SK-N-SH (cell line): Measurements from ENCODE around the gene TIAM2. TPM values are rescaled to one million over a fixed set of nuclear protein-coding genes. Genes with fewer than 3 reads are reported as not detected.

Experiments
- CTCF ChIA-PET: fragments of 300-600, 350-600 bp; formaldehyde crosslinking; extraction: SDS; loops from one replicate; lab custom pipeline; 2021; lab: Yijun Ruan, JAX
- POLR2A ChIA-PET: fragments of 350-600 bp; sonication (Branson Sonifier 250); formaldehyde crosslinking; extraction: SDS; loops from one replicate; lab custom pipeline; 2020; ENCODE audit warnings: antibody characterized with exemption, inconsistent platforms; lab: Yijun Ruan, JAX
- DNase-seq: peaks from one replicate; pipeline ENCODE4 v3.0.0; 2012
- H2AFZ ChIP-seq: fragments of 200-600 bp; sonication (generic); 2 replicates; pipeline ENCODE4 v1.8.1; 2016; ENCODE audit warnings: antibody characterized with exemption, mild to moderate bottlenecking, low read depth
- H3F3A ChIP-seq: fragments of 200-600 bp; sonication (generic); replicated peaks from 2 replicates; pipeline ENCODE3; 2016; ENCODE audit warnings: antibody characterized with exemption, mild to moderate bottlenecking; ENCODE audit not compliant: insufficient read depth
- H3K27ac ChIP-seq, 2 experiments: fragments of 200-500 bp in 1 of 2; fragments of 200-600 bp in 1 of 2; sonication (Bioruptor generic) in 1 of 2; sonication (generic), shearing (Covaris generic) in 1 of 2; 2 replicates each; pipeline versions ENCODE4 v1.5.1 to v1.6.1; 2014 to 2016; ENCODE audit warnings: low read depth in 2 of 2, inconsistent platforms in 1 of 2, low read length in 1 of 2, mild to moderate bottlenecking in 1 of 2, mixed read lengths in 1 of 2
- H3K27me3 ChIP-seq: fragments of 200-600 bp; sonication (generic), shearing (Covaris generic); 2 replicates; pipeline ENCODE4 v1.6.1; 2016; ENCODE audit warnings: mixed run types; ENCODE audit not compliant: insufficient read depth
- H3K36me3 ChIP-seq, 2 experiments: fragments of 200-500 bp in 1 of 2; fragments of 200-600 bp in 1 of 2; sonication (Bioruptor generic) in 1 of 2; sonication (generic) in 1 of 2; replicated peaks in 1 of 2; 2 replicates each; pipeline versions ENCODE3 to v1.5.1; 2014 to 2016; ENCODE audit warnings: low read length in 1 of 2, mild to moderate bottlenecking in 1 of 2; ENCODE audit not compliant: insufficient read depth in 2 of 2, control insufficient read depth in 1 of 2
- H3K4me1 ChIP-seq, 2 experiments: fragments of 200-500 bp in 1 of 2; fragments of 200-600 bp in 1 of 2; sonication (Bioruptor generic) in 1 of 2; sonication (generic), shearing (Covaris generic) in 1 of 2; 2 replicates each; pipeline versions ENCODE4 v1.5.1 to v1.6.1; 2014 to 2016; ENCODE audit warnings: low read depth in 1 of 2, low read length in 1 of 2, mixed run types in 1 of 2; ENCODE audit not compliant: insufficient read depth in 2 of 2, control insufficient read depth in 1 of 2
- H3K4me2 ChIP-seq: fragments of 200-600 bp; sonication (generic), shearing (Covaris generic); 2 replicates; pipeline ENCODE4 v1.6.1; 2017; ENCODE audit warnings: mixed run types
- H3K4me3 ChIP-seq, 2 experiments: fragments of 200-500 bp in 1 of 2; fragments of 200-600 bp in 1 of 2; sonication (Bioruptor generic) in 1 of 2; sonication (generic), shearing (Covaris generic) in 1 of 2; 2 replicates each; pipeline versions ENCODE4 v1.5.1 to v1.8.1; 2014 to 2016; ENCODE audit warnings: low read depth in 2 of 2, inconsistent platforms in 1 of 2, low read length in 1 of 2, mild to moderate bottlenecking in 1 of 2, mixed read lengths in 1 of 2, moderate library complexity in 1 of 2
- H3K79me2 ChIP-seq: fragments of 200-600 bp; sonication (generic); 2 replicates; pipeline ENCODE4 v1.8.1; 2017; ENCODE audit warnings: mild to moderate bottlenecking; ENCODE audit not compliant: insufficient read depth
- H3K9ac ChIP-seq: fragments of 200-600 bp; sonication (generic); 2 replicates; pipeline ENCODE4 v1.6.1; 2017; ENCODE audit warnings: mixed run types
- H3K9me2 ChIP-seq: fragments of 200-600 bp; sonication (generic); 2 replicates; pipeline ENCODE4 v1.6.1; 2017; ENCODE audit warnings: mixed run types
- H3K9me3 ChIP-seq: fragments of 200-600 bp; sonication (generic); 2 replicates; pipeline ENCODE4 v1.6.1; 2017; ENCODE audit warnings: mixed run types, mild to moderate bottlenecking, moderate library complexity
- H4K20me1 ChIP-seq: fragments of 200-600 bp; sonication (generic); 2 replicates; pipeline ENCODE4 v1.6.1; 2017; ENCODE audit warnings: mild to moderate bottlenecking, mixed run types; ENCODE audit not compliant: insufficient read depth
- CTCF ChIP-seq: fragments of 200-600 bp; sonication (generic); IDR thresholded peaks from 2 replicates; pipeline ENCODE4 v1.6.1; 2017; ENCODE audit warnings: antibody characterized with exemption, mild to moderate bottlenecking, moderate library complexity
- ELF1 ChIP-seq: IDR thresholded peaks from 2 replicates; pipeline ENCODE4 v1.4.0; 2012
- EP300 ChIP-seq, 2 experiments: IDR thresholded peaks; 2 replicates each; pipeline versions ENCODE4 v1.4.0 to v1.6.1; 2012; ENCODE audit warnings: borderline replicate concordance in 1 of 2, low read depth in 1 of 2, low read length in 1 of 2
- FOSL2 ChIP-seq: IDR thresholded peaks from 2 replicates; pipeline ENCODE4 v1.4.0; 2012; ENCODE audit warnings: low read depth, mild to moderate bottlenecking, moderate library complexity, borderline replicate concordance
- FOXM1 ChIP-seq: IDR thresholded peaks from 2 replicates; pipeline ENCODE4 v1.4.0; 2012; ENCODE audit warnings: low read depth, mild to moderate bottlenecking
- GATA2 ChIP-seq: sonication (generic); formaldehyde crosslinking; IDR thresholded peaks from 2 replicates; pipeline ENCODE4 v1.5.0; 2020; ENCODE audit warnings: mild to moderate bottlenecking, missing genetic modification reagents
- IRF3 ChIP-seq: fragments of 150-350 bp; IDR thresholded peaks from 2 replicates; pipeline ENCODE4 v1.6.1; 2016; ENCODE audit warnings: mild to moderate bottlenecking, low read depth, low read length
- MEF2A ChIP-seq: IDR thresholded peaks from 2 replicates; pipeline ENCODE4 v1.4.0; 2012; ENCODE audit warnings: low read depth, borderline replicate concordance
- NFIC ChIP-seq: IDR thresholded peaks from 2 replicates; pipeline ENCODE4 v1.4.0; 2012; ENCODE audit warnings: borderline replicate concordance
- PBX3 ChIP-seq: IDR thresholded peaks from 2 replicates; pipeline ENCODE4; 2012
- POLR2AphosphoS5 ChIP-seq: IDR thresholded peaks from 2 replicates; pipeline ENCODE4 v1.6.1; 2012; ENCODE audit warnings: low read depth, low read length
- REST ChIP-seq: IDR thresholded peaks from 2 replicates; pipeline ENCODE4 v1.6.1; 2012; ENCODE audit warnings: mild to moderate bottlenecking, low read depth, low read length, moderate library complexity
- RFX5 ChIP-seq: IDR thresholded peaks from 2 replicates; pipeline ENCODE4 v1.6.1; 2012; ENCODE audit warnings: mild to moderate bottlenecking, improper control_type of control experiment, low read length
- ZBTB33 ChIP-seq: IDR thresholded peaks from 2 replicates; pipeline ENCODE4 v1.4.0; 2012; ENCODE audit warnings: low read depth, borderline replicate concordance
- WGBS: methylation state at CpG from one replicate; pipeline ENCODE4 v1.1.6; 2017; ENCODE audit warnings: low lambda C conversion rate; 5-methylcytosine and 5-hydroxymethylcytosine counted together
- polyA plus RNA-seq, 3 experiments: library from polyadenylated mRNA; depleted of rRNA; stranded (reverse); fragments of >200 nt; gene quantifications; 2 replicates each; pipeline ENCODE4 v1.2.3, GENCODE V29; 2012

Gene TIAM2
- polyA plus RNA-seq, 1 of the 3 experiments (the other 2 are of a cell fraction): 13.6 TPM

GRCh38 chr6:155193526-155193925 lies 198.4 kb downstream of the TIAM2 start:
- Histone ChIP-seq H3K9me2 (no peaks in the 10 kb centered on the region), H3K9ac (no peak overlapping the region), H2AFZ (no peak overlapping the region), H3K9me3 (no peaks in the 10 kb centered on the region), H3K4me2 (no peak overlapping the region), H3K4me1 (peaks cover 12 to 17% of the 10 kb centered on the region in 2 experiments), H3K36me3 (peaks cover 0 to 6% of the 10 kb centered on the region in 2 experiments), H3K27ac (no peak overlapping the region), H4K20me1 (no peaks in the 10 kb centered on the region), H3K27me3 (no peaks in the 10 kb centered on the region), H3K79me2 (no peaks in the 10 kb centered on the region), H3K4me3 (no peak overlapping the region), H3F3A (peaks cover 19% of the 10 kb centered on the region)
- POLR2A ChIA-PET: no interaction called here
- CTCF ChIA-PET: interaction anchor here (1.6 kb wide), 1 partner anchor 18 kb away, joined by 3 read pairs; no protein-coding TSS in a partner anchor
- DNase-seq: no peak
- 93% methylated on average over 5 of the region's 5 CpGs for WGBS
- TF ChIP-seq GATA2 (CRISPR knock-in tag) (no peak), MEF2A (no peak), NFIC (no peak), REST (no peak), POLR2AphosphoS5 (no peak), PBX3 (no peak), EP300 (IDR thresholded peaks at IDR 0.05; ENCODE audit: borderline replicate concordance in 1 of 2, low read depth in 1 of 2, low read length in 1 of 2) (no peak), CTCF (no peak), ELF1 (no peak), ZBTB33 (no peak), FOSL2 (no peak), RFX5 (no peak), IRF3 (no peak), FOXM1 (no peak)
